Activated CD4-positive, alpha-beta T cell treated with anti-CD3 and anti-CD28 coated beads for 1 hour (primary cell): ENCODE results near the gene FAM186B.
"Not testable (repeated sequence)": the region's sequence is repeated elsewhere in the genome, so short reads cannot be mapped to it uniquely, and the experiment has no call there.

Experiments
- DNase-seq: peaks from one replicate; pipeline ENCODE4 v3.0.0-alpha.2; 2020

Gene FAM186B, protein sequence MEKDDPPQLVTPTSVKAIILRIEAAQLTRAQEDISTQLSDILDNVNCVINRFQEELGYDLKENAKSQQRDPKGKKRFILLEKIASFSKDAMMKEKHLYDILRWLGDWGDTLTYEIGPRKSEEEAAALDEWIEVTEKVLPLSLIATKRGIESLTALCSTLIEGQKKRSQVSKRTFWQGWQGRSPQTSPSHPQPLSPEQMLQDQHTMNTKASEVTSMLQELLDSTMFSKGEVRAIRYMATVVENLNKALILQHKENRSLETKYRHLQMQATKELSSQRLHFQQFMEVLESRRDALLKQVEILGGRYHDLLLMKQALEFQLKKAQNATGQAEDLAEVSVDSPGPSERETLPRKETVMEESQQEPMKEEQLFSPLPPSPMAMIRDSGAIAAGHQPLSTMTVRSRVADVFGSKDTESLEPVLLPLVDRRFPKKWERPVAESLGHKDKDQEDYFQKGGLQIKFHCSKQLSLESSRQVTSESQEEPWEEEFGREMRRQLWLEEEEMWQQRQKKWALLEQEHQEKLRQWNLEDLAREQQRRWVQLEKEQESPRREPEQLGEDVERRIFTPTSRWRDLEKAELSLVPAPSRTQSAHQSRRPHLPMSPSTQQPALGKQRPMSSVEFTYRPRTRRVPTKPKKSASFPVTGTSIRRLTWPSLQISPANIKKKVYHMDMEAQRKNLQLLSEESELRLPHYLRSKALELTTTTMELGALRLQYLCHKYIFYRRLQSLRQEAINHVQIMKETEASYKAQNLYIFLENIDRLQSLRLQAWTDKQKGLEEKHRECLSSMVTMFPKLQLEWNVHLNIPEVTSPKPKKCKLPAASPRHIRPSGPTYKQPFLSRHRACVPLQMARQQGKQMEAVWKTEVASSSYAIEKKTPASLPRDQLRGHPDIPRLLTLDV

DNA sequence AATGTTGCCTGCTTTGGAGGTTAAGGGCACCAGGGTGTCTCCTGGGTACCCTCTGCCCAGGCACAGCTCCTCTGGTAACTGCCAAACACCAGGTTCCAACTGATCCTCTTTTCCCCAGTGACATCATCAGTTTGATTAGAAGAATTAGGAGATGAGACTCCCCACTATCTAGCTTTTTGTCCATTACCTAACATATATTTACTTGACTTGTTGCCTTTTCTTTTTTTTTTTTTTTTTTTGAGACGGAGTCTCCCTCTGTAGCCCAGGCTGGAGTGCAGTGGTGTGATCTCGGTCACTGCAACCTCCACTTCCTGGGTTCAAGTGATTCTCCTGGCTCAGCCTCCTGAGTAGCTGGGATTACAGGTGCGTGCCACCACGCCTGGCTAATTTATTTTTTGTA lies at the start of gene FAM186B:
Gene FAM186B, minus strand, starts transcription at position 101 of the 400 bp plus-strand sequence. CDS start 162 bp downstream, outside the sequence.
- not testable (repeated sequence) for DNase-seq

- DNase-seq, result no peak
These were observed 49.3 kb upstream of the FAM186B start for GRCh38 chr12:49654715-49655114.

- no peak for DNase-seq
These were observed 47.6 kb upstream of the FAM186B start for GRCh38 chr12:49652921-49653520.

- no peak for DNase-seq
These were observed 46.4 kb upstream of the FAM186B start for GRCh38 chr12:49651855-49652254.

- DNase-seq, result no peak
These were observed 44.5 kb upstream of the FAM186B start for GRCh38 chr12:49649892-49650291.

DNA sequence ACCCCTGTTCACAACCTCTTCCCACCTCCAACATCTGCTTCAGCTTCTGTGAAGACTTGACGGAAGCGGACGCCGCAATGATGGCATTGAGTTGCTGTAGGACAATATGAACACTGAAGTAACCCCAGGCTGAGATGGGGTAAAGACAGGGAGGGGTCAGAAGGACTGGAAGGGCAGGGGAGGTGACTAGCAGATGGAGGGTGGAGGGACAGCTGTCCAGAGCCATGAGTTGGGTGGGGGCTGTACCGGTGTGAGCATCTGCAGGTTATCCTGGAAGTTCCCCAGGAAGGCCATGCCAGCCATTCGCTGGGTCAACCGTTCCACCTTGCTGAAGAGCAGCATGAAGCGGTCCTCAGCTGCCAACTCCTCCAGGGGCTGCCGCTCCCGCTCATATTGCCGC lies 44.0 kb upstream of the FAM186B start:
- DNase-seq, result no peak

GRCh38 chr12:49648712-49649003 lies 43.2 kb upstream of the FAM186B start:
- DNase-seq, result no peak

DNA sequence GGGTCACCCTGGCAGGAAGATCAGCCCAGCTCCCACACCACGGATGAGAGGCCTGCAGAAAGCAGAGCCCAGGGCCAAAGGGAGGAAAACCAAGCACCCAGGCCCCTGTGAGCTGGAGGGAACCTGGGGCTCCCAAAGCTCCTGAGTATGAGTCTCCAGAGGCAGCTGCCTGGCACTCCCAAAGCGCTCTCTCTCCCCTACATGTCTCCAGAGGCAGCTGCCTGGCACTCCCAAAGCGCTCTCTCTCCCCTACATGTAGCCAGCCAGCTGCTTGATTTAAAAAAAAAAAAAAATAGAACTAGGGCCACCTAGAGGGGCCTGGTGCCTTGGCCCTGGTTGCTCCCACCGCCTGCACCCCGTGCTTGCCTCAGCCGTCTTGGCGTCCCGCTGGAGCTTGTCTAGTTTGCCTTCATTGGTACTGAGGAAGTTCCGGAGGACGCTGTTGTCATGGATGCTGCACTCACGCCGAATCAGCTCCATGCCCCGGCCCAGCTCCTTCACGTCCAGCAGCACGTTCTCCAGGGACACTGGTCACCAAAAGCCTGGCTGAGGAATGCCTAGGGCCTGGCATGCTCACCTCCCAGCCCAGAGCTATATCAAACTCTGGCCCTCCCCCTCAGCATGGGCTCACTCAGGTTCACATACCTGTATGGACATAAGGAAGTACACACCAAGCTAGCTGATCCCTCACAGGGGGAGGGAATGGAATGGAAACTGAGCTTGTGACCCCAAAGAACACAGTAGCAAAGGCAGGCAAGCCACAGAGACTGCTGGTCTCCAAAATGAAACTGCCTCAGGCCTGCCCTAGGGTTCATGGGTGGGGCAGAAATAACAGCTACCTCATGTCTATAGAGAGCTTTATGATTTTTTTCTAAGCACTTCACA lies 42.6 kb upstream of the FAM186B start:
- DNase-seq, result no peak

GRCh38 chr12:49646871-49647654 lies 41.6 kb upstream of the FAM186B start:
- DNase-seq, result no peak

DNA sequence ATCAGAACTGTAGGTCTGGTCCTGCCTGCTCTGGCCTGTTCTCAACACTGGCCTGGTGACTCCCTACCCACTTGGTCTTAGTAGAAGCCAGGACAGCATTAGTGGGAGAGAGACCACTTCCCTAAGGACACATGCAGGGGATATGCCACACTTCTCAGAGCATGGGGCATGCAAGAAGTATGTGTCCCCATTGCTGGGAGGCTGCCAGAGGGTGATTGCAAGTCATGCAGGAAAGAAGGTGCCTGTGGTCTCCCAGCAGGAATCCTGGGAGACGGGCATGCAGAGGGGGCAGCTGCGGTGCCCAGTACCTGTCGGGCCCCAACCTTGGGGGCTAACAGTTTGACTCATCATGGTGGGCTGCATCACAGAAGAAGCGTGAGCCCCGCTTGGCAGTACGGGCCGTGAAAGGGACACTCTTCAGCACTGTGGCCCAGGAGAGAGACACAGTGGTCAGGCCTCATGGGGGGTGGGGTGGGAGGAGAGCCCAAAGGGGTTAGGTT lies 40.9 kb upstream of the FAM186B start:
- DNase-seq, result no peak

GRCh38 chr12:49645146-49646039 lies 40.0 kb upstream of the FAM186B start:
- DNase-seq, result no peak

- DNase-seq, result peak; percentile 77
These were observed 39.2 kb upstream of the FAM186B start for GRCh38 chr12:49644620-49644994.

DNA sequence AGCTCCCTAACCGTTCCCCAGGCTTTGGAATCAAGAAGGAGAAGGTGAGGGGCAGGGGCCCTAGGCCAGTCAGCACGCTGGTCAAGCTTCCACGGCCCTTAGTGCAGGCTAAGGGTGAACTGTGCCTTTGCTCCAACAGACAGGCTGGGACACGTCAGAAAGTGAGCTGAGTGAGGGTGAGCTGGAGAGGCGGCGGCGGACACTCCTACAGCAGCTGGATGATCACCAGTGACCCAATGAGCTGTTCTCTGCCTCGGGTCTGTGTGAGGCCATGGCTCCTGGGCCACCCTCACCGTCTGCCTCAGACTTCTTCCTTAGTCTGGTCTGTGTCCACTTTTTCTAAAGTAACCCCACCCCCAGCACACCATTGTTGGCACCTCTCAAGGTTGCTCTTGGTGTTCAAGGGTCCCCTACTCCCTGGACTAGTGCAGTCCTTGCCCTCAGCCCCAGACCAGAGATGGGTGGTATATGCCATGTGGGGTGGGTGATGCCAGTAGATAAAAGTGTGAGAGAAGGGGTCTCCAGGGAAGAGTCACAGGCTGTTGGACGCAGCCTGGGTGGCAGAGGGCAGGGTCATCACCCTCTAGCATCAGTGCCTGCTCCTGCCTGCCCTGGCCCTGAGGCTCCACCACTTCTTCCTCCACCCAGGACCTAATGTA lies 38.7 kb upstream of the FAM186B start:
- no peak for DNase-seq

GRCh38 chr12:49643135-49643534 lies 37.7 kb upstream of the FAM186B start:
- no peak for DNase-seq

DNA sequence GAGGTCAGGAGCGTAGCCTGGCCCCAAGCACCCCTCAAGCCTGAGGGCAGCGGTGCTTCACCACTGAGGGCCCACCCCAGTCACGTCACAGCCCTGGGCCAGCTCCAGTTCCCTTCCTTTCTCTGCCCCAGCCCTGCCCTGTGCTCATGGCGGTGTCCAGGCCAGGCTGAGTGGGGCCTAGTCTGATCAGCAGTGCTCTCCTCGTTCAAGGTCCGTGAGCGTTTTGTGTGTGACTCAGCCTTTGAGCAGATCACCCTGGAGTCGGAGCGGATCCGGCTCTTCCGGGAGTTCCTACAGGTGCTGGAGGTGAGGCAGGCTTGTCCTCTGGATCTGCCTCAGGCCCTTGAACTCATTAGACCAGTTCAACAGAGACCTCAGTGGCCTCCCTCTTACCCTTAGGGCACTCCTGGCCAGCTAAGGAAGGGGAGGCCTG lies 36.9 kb upstream of the FAM186B start:
- DNase-seq, result no peak

- no peak for DNase-seq
These were observed 36.4 kb upstream of the FAM186B start for GRCh38 chr12:49641748-49642369.

- DNase-seq, result peak; percentile 35
These were observed 31.7 kb upstream of the FAM186B start for GRCh38 chr12:49636979-49637755.

- DNase-seq, result no peak
These were observed 31.1 kb upstream of the FAM186B start for GRCh38 chr12:49636574-49636973.

DNA sequence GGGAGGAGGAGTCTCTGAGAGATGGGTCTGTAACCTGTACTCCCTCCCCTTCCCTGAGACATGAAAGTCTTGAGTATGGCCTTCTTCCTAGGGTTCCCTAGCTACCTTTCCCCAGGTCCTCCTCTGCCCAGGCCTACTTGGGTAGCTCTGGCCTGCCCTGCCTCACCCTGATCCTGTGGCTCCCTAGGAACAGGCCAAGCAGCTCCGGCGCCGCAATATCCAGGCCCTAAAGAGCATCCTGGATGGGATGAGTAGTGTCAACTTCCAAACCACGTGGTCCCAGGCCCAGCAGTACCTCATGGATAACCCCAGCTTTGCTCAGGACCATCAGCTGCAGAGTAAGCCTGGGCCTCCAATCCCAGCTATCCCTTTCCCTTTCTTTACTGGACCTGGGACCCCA lies 30.2 kb upstream of the FAM186B start:
- DNase-seq, result no peak
